Left lung (tissue), 10 donors: ENCODE measurements around the gene AQP6. TPM values are rescaled to one million over a fixed set of nuclear protein-coding genes. Genes with fewer than 3 reads are reported as not detected.

Experiments
- ATAC-seq: fragments of 200-7000 bp; cut with Tn5 transposase; one replicate; pipeline ENCODE4 v1.9.1; 2020; ENCODE audit warnings: moderate library complexity
- DNase-seq, 4 donors: peaks; one replicate each; pipeline ENCODE4 v3.0.0-alpha.2; 2013 to 2020
- H3K27ac ChIP-seq, 2 donors: fragments of 200-600 bp; sonication (generic) in 1 of 2; one replicate each; pipeline versions ENCODE4 v1.5.0 to v1.8.0; 2020 to 2021
- H3K27me3 ChIP-seq, 2 donors: fragments of 200-600 bp; sonication (generic) in 1 of 2; one replicate each; pipeline versions ENCODE4 v1.5.0 to v1.8.0; 2020 to 2021
- H3K36me3 ChIP-seq, 2 donors: fragments of 200-600 bp; sonication (generic) in 1 of 2; one replicate each; pipeline versions ENCODE4 v1.5.0 to v1.8.0; 2020 to 2021
- H3K4me1 ChIP-seq, 2 donors: fragments of 200-600 bp; one replicate each; pipeline ENCODE4 v1.8.0; 2021
- H3K4me3 ChIP-seq, 2 donors: fragments of 200-600 bp; sonication (generic) in 1 of 2; one replicate each; pipeline versions ENCODE4 v1.5.0 to v1.8.0; 2020 to 2021; ENCODE audit warnings: mild to moderate bottlenecking in 1 of 2
- H3K9me3 ChIP-seq, 2 donors: fragments of 200-600 bp; sonication (generic) in 1 of 2; one replicate each; pipeline versions ENCODE4 v1.5.0 to v1.8.0; 2020 to 2021
- intact Hi-C, 2 donors: fragments of 100-400 bp; cut with DNase I; formaldehyde crosslinking; loops; one replicate each; pipeline versions ENCODE4 v1.11.2 to v1.14.2; 2022
- polyA plus RNA-seq, 6 donors: library from polyadenylated mRNA; unstranded; fragments of 120-200 nt; gene quantifications; one replicate each; pipeline ENCODE4 v1.2.1, GENCODE V29; 2013; ENCODE audit not compliant: insufficient read length in 6 of 6
- total RNA-seq, 2 donors: library from RNA; stranded (reverse); fragmentation: NEBNext Ultra II Directional; extraction: Animal tissue kit (Norgen Biotek cat#: 25700); gene quantifications; one replicate each; pipeline ENCODE4 v1.2.1, GENCODE V29; 2021
- TF ChIP-seq, protein P1 (sequence below), 2 donors: fragments of 200-600 bp; sonication (generic) in 1 of 2; IDR thresholded peaks; one replicate each; pipeline versions ENCODE4 v1.5.0 to v1.8.0; 2021; ENCODE audit warnings: antibody characterized with exemption in 2 of 2
- donor health status: DM: no; HTN: yes; CAD: no.
- donor health status: DM: no; HTN: no; CAD: no.

Gene AQP6
- total and polyA plus RNA-seq, 8 donors = 0.09 to 0.56 (median 0.31) TPM; not detected in 1

DNA sequence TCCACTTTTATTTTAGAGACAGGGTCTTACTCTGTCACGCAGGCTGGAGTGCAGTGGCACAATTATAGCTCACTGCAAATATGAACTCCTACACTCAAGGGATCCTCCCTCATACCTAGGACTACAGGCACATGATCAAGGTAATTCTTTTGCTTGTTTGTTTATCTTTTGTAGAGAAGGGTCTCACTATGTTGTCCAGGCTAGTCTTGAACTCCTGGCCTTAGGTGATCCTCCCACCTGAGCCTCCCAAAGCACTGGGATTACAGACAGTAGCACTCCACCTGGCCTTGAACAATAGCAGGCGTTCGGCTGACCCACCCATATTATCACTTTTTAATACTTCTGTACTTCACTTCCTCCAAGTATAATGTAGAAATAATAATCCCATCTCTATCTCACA lies 53.9 kb downstream of the AQP6 start:
- Histone ChIP-seq H3K4me1 (peaks cover 6 to 22% of the 10 kb centered on the region in 2 donors), H3K9me3 (no peaks in the 10 kb centered on the region), H3K27ac (no peak overlapping the region), H3K36me3 (no peaks in the 10 kb centered on the region), H3K27me3 (no peaks in the 10 kb centered on the region), H3K4me3 (no peak overlapping the region)
- intact Hi-C loops = no loop called here
- ATAC-seq = no peak
- TF ChIP-seq, protein P1, sequence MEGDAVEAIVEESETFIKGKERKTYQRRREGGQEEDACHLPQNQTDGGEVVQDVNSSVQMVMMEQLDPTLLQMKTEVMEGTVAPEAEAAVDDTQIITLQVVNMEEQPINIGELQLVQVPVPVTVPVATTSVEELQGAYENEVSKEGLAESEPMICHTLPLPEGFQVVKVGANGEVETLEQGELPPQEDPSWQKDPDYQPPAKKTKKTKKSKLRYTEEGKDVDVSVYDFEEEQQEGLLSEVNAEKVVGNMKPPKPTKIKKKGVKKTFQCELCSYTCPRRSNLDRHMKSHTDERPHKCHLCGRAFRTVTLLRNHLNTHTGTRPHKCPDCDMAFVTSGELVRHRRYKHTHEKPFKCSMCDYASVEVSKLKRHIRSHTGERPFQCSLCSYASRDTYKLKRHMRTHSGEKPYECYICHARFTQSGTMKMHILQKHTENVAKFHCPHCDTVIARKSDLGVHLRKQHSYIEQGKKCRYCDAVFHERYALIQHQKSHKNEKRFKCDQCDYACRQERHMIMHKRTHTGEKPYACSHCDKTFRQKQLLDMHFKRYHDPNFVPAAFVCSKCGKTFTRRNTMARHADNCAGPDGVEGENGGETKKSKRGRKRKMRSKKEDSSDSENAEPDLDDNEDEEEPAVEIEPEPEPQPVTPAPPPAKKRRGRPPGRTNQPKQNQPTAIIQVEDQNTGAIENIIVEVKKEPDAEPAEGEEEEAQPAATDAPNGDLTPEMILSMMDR (IDR thresholded peaks at IDR 0.05) = no peak
- no peak for DNase-seq

Other genes starting within 250 kb of the AQP6 start
- 100 to 1,000 TPM; 791 to 876 TPM for gene TMBIM6, start 231.4 kb upstream of the AQP6 start, total RNA-seq
- gene TMBIM6, start 231.4 kb upstream of the AQP6 start, polyA plus RNA-seq = 100 to 1,000 TPM; 422 to 526 (median 469) TPM
- 10 to 100 TPM; 28.2 to 29.9 TPM for gene NCKAP5L, start 144.5 kb upstream of the AQP6 start, total RNA-seq
- 10 to 100 TPM; 16.4 to 24.9 (median 19.7) TPM for gene NCKAP5L, start 144.5 kb upstream of the AQP6 start, polyA plus RNA-seq
- 1 to 10 TPM; 4.3 to 5.6 TPM for gene BCDIN3D, start 129.8 kb upstream of the AQP6 start, total RNA-seq
- gene BCDIN3D, start 129.8 kb upstream of the AQP6 start, polyA plus RNA-seq = 1 to 10 TPM; 5.6 to 7.3 (median 5.9) TPM
- 1 to 10 TPM; 1.7 to 1.8 TPM for gene FAIM2, start 69.0 kb upstream of the AQP6 start, total RNA-seq
- under 1 TPM; 0.27 to 0.78 (median 0.64) TPM for gene FAIM2, start 69.0 kb upstream of the AQP6 start, polyA plus RNA-seq
- under 1 TPM in 1 of 2 donors, not detected in 1; 0.42 TPM for gene AQP2, start 22.2 kb upstream of the AQP6 start, total RNA-seq
- gene AQP2, start 22.2 kb upstream of the AQP6 start, polyA plus RNA-seq = 1 to 10 TPM in 2 of 6 donors, under 1 TPM in 4; 0.13 to 2.0 (median 0.40) TPM
- gene AQP5, start 11.1 kb upstream of the AQP6 start, total RNA-seq = 1 to 10 TPM; 7.2 to 7.7 TPM
- 10 to 100 TPM in 1 of 6 donors, 1 to 10 TPM in 5; 3.8 to 10.0 (median 7.0) TPM for gene AQP5, start 11.1 kb upstream of the AQP6 start, polyA plus RNA-seq
- 10 to 100 TPM; 20.7 to 35.9 TPM for gene RACGAP1, start 52.5 kb downstream of the AQP6 start, total RNA-seq
- 10 to 100 TPM; 38.4 to 79.4 (median 49.6) TPM for gene RACGAP1, start 52.5 kb downstream of the AQP6 start, polyA plus RNA-seq
- gene ASIC1, start 84.6 kb downstream of the AQP6 start, total RNA-seq = 1 to 10 TPM; 2.1 to 2.9 TPM
- 10 to 100 TPM in 3 of 6 donors, 1 to 10 TPM in 3; 8.0 to 15.4 (median 9.9) TPM for gene ASIC1, start 84.6 kb downstream of the AQP6 start, polyA plus RNA-seq
- gene SMARCD1, start 112.4 kb downstream of the AQP6 start, total RNA-seq = 10 to 100 TPM; 33.1 to 42.0 TPM
- gene SMARCD1, start 112.4 kb downstream of the AQP6 start, polyA plus RNA-seq = 100 to 1,000 TPM; 133 to 155 (median 141) TPM
- 1 to 10 TPM; 6.8 to 8.5 TPM for gene GPD1, start 131.1 kb downstream of the AQP6 start, total RNA-seq
- gene GPD1, start 131.1 kb downstream of the AQP6 start, polyA plus RNA-seq = 1 to 10 TPM in 1 of 6 donors, under 1 TPM in 5; 0.54 to 1.0 (median 0.65) TPM
- gene COX14, start 139.3 kb downstream of the AQP6 start, total RNA-seq = 10 to 100 TPM; 46.8 to 77.6 TPM
- 10 to 100 TPM; 30.5 to 41.6 (median 35.2) TPM for gene COX14, start 139.3 kb downstream of the AQP6 start, polyA plus RNA-seq
- 10 to 100 TPM; 38.1 to 40.1 TPM for gene CERS5, start 194.4 kb downstream of the AQP6 start, total RNA-seq
- 10 to 100 TPM; 54.9 to 76.4 (median 69.8) TPM for gene CERS5, start 194.4 kb downstream of the AQP6 start, polyA plus RNA-seq